ENCODE measurements around the gene EML1.
"Not testable (repeated sequence)": the region's sequence is repeated elsewhere in the genome, so short reads cannot be mapped to it uniquely, and the experiment has no call there.

Gene EML1

DNA sequence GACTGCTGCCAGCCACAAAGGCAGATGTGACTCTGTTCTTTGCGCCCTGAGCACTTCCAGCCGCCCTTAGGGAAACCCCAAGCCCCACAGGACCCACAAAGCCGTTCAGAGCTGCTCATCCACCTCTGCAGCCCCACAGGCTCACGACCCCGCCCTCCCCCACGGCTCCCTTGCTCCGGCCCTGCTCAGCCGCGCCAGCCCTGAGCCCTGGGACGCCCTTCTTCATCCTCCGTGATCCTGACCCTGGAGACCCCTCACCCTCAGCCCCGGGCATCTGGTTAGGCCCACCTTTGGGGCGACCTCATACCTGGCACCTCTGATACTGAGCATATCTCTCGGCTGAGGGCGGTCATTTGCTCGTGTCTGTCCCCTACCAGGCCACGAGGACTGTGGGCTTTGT is 146.2 kb downstream of the EML1 start:
- no peak for DNase-seq
- Histone ChIP-seq H3K9me3 (ENCODE audit: control insufficient read depth, low read length) (no peaks in the 10 kb centered on the region), H3K36me3 (ENCODE audit: control insufficient read depth, insufficient read depth, low read length) (no peaks in the 10 kb centered on the region), H3K4me3 (ENCODE audit: insufficient read depth, low read depth, low read length, poor library complexity, severe bottlenecking) (no peak overlapping the region), H3K27me3 (replicated peaks; ENCODE audit: control insufficient read depth, insufficient read depth, low read length, poor library complexity, severe bottlenecking) (no peaks in the 10 kb centered on the region), H3K27ac (ENCODE audit: insufficient read depth, low read length, poor library complexity, severe bottlenecking) (no peak overlapping the region), H3K4me1 (ENCODE audit: control insufficient read depth, insufficient read depth, low read length, poor library complexity, severe bottlenecking) (no peaks in the 10 kb centered on the region)

DNA sequence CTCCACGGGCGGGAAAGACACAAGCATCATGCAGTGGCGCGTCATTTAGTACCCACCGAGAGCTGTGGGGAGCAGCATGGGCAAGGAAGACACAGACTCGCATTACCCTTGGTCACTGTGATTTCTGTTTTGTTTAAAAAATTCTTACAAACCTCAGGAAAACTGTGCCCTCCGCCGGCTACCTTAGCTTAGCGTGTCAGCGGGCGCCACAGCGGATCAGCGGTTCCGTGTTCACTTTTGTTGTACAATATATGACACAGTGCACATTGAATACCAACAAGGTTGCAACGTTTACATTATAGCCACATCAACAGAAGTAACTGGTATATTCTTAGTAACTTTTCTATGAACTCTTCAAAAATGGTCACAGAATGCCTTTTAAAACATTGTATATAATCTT is 146.9 kb downstream of the EML1 start:
- Histone ChIP-seq H3K4me1 (ENCODE audit: control insufficient read depth, insufficient read depth, low read length, poor library complexity, severe bottlenecking) (no peaks in the 10 kb centered on the region), H3K27ac (ENCODE audit: insufficient read depth, low read length, poor library complexity, severe bottlenecking) (no peak overlapping the region), H3K4me3 (ENCODE audit: insufficient read depth, low read depth, low read length, poor library complexity, severe bottlenecking) (no peak overlapping the region), H3K27me3 (replicated peaks; ENCODE audit: control insufficient read depth, insufficient read depth, low read length, poor library complexity, severe bottlenecking) (no peaks in the 10 kb centered on the region), H3K9me3 (ENCODE audit: control insufficient read depth, low read length) (no peaks in the 10 kb centered on the region), H3K36me3 (ENCODE audit: control insufficient read depth, insufficient read depth, low read length) (no peaks in the 10 kb centered on the region)
- DNase-seq: no peak

DNA sequence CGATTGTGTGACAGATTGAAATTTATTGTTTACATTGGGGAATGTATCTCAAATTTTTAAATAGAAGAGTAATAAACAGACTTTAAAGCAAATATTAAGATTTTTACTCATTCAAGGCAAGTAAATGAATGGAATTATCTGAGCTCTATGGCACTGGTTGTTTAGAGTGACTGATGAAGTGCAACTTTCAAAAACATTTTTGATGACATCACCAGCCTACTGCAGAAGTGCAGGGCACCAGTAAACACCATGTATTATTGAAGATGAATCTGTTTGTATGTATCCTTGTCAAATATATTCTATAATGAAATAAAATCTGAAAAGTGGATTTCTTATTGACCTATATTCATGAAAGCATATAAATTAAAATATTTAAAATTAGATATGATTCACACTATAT is 148.0 kb downstream of the EML1 start:
- Histone ChIP-seq H3K27ac (ENCODE audit: insufficient read depth, low read length, poor library complexity, severe bottlenecking) (no peak overlapping the region), H3K27me3 (replicated peaks; ENCODE audit: control insufficient read depth, insufficient read depth, low read length, poor library complexity, severe bottlenecking) (peaks cover under 1% of the 10 kb centered on the region), H3K4me3 (ENCODE audit: insufficient read depth, low read depth, low read length, poor library complexity, severe bottlenecking) (no peak overlapping the region), H3K4me1 (ENCODE audit: control insufficient read depth, insufficient read depth, low read length, poor library complexity, severe bottlenecking) (peaks cover 2% of the 10 kb centered on the region), H3K36me3 (ENCODE audit: control insufficient read depth, insufficient read depth, low read length) (no peaks in the 10 kb centered on the region), H3K9me3 (ENCODE audit: control insufficient read depth, low read length) (no peaks in the 10 kb centered on the region)
- DNase-seq: no peak

DNA sequence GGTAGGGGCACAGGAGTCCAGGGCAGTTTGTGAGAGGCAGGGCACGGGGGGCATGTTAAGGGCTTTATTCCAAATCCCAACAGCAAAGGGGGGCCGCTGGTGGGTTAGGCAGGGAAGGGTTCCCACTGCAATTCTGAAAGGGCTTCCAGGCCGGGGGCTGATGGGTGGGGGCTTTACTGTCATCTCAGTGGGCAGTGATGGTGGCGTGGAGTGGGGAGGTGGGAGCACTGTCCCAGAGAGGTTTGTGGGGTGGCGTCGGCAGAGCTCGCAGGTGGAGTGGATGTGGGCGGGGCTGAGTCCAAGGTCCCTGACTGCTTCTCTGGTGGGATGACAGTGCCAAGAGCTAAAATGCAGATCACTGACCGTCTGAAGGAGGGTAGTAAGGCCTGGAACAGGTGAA is 150.4 kb downstream of the EML1 start:
- Histone ChIP-seq H3K4me3 (ENCODE audit: insufficient read depth, low read depth, low read length, poor library complexity, severe bottlenecking) (no peak overlapping the region), H3K27me3 (replicated peaks; ENCODE audit: control insufficient read depth, insufficient read depth, low read length, poor library complexity, severe bottlenecking) (peaks cover 6% of the 10 kb centered on the region), H3K27ac (ENCODE audit: insufficient read depth, low read length, poor library complexity, severe bottlenecking) (no peak overlapping the region), H3K4me1 (ENCODE audit: control insufficient read depth, insufficient read depth, low read length, poor library complexity, severe bottlenecking) (peaks cover 13% of the 10 kb centered on the region), H3K36me3 (ENCODE audit: control insufficient read depth, insufficient read depth, low read length) (no peaks in the 10 kb centered on the region), H3K9me3 (ENCODE audit: control insufficient read depth, low read length) (no peaks in the 10 kb centered on the region)
- no peak for DNase-seq

GRCh38 chr14:99944241-99944651 is 151.0 kb downstream of the EML1 start:
- H3K36me3 ChIP-seq (ENCODE audit: control insufficient read depth, insufficient read depth, low read length): no peaks in the 10 kb centered on the region
- no peak overlapping the region for H3K4me3 ChIP-seq (ENCODE audit: insufficient read depth, low read depth, low read length, poor library complexity, severe bottlenecking)
- H3K27me3 ChIP-seq (replicated peaks; ENCODE audit: control insufficient read depth, insufficient read depth, low read length, poor library complexity, severe bottlenecking): peaks cover 6% of the 10 kb centered on the region
- H3K9me3 ChIP-seq (ENCODE audit: control insufficient read depth, low read length): no peaks in the 10 kb centered on the region
- H3K4me1 ChIP-seq (ENCODE audit: control insufficient read depth, insufficient read depth, low read length, poor library complexity, severe bottlenecking): peaks cover 13% of the 10 kb centered on the region
- no peak overlapping the region for H3K27ac ChIP-seq (ENCODE audit: insufficient read depth, low read length, poor library complexity, severe bottlenecking)
- no peak for DNase-seq

DNA sequence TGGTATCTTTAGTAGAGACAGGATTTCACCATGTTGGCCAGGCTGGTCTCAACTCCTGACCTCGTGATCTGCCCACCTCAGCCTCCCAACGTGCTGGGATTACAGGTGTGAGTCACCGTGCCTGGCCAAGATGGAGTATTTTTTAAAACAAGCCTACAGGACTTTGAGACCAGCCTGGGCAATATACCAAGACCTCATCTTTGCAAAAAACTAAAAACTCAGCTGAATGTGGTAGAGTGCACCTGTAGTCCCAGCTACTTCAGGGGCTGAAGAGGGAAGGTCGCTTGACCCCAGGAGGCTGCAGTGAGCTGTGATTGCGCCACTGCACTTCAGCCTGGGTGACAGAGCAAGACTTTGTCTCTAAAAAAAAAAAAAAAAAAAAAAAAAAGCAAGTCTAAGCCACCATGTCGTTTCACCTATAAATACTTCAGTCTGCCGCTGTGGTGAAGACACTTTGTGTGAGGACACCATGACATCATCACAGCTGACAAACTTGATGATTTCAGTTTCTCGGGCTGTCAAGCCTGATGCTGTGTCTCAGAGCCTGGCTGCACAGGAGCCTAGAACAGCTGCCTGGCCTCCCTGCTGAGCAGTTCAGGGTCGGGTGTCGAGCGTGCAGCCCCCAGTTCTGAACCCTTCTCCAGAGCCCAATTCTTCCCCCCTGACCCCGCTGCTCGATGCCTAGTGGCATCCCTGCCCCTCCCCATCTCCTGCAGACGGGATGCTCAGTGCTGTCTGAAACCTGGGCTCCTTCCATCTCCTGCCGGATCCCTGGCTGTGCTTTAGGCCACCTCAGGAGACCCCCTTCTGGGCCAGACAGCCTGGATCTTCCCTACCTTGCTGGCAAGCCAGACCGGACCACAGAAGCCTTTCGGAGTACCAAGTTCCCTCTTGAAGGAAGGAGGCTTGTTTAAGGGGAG is 152.8 kb downstream of the EML1 start:
- DNase-seq: no peak
- Histone ChIP-seq H3K36me3 (ENCODE audit: control insufficient read depth, insufficient read depth, low read length) (no peaks in the 10 kb centered on the region), H3K4me3 (ENCODE audit: insufficient read depth, low read depth, low read length, poor library complexity, severe bottlenecking) (no peak overlapping the region)

GRCh38 chr14:99946652-99947489 is 153.7 kb downstream of the EML1 start:
- Histone ChIP-seq H3K36me3 (ENCODE audit: control insufficient read depth, insufficient read depth, low read length) (no peaks in the 10 kb centered on the region), H3K27me3 (replicated peaks; ENCODE audit: control insufficient read depth, insufficient read depth, low read length, poor library complexity, severe bottlenecking) (peaks cover 9% of the 10 kb centered on the region), H3K4me1 (ENCODE audit: control insufficient read depth, insufficient read depth, low read length, poor library complexity, severe bottlenecking) (peaks cover 13% of the 10 kb centered on the region), H3K27ac (ENCODE audit: insufficient read depth, low read length, poor library complexity, severe bottlenecking) (no peak overlapping the region), H3K9me3 (ENCODE audit: control insufficient read depth, low read length) (no peaks in the 10 kb centered on the region), H3K4me3 (ENCODE audit: insufficient read depth, low read depth, low read length, poor library complexity, severe bottlenecking) (peak overlapping the region; percentile 12)
- DNase-seq: peak in 2 of 3 donors; percentile 19 to 32

More for the DNA sequence above, 152.8 kb downstream of the EML1 start:
- Histone ChIP-seq H3K27ac (ENCODE audit: insufficient read depth, low read length, poor library complexity, severe bottlenecking) (no peak overlapping the region), H3K4me1 (ENCODE audit: control insufficient read depth, insufficient read depth, low read length, poor library complexity, severe bottlenecking) (peaks cover 13% of the 10 kb centered on the region), H3K27me3 (replicated peaks; ENCODE audit: control insufficient read depth, insufficient read depth, low read length, poor library complexity, severe bottlenecking) (peaks cover 9% of the 10 kb centered on the region), H3K9me3 (ENCODE audit: control insufficient read depth, low read length) (no peaks in the 10 kb centered on the region)

GRCh38 chr14:99947695-99948094 is 154.5 kb downstream of the EML1 start:
- no peaks in the 10 kb centered on the region for H3K9me3 ChIP-seq (ENCODE audit: control insufficient read depth, low read length)
- no peak overlapping the region for H3K4me3 ChIP-seq (ENCODE audit: insufficient read depth, low read depth, low read length, poor library complexity, severe bottlenecking)
- H3K27ac ChIP-seq (ENCODE audit: insufficient read depth, low read length, poor library complexity, severe bottlenecking): no peak overlapping the region
- H3K4me1 ChIP-seq (ENCODE audit: control insufficient read depth, insufficient read depth, low read length, poor library complexity, severe bottlenecking): peaks cover 13% of the 10 kb centered on the region
- H3K27me3 ChIP-seq (replicated peaks; ENCODE audit: control insufficient read depth, insufficient read depth, low read length, poor library complexity, severe bottlenecking): peaks cover 9% of the 10 kb centered on the region
- no peaks in the 10 kb centered on the region for H3K36me3 ChIP-seq (ENCODE audit: control insufficient read depth, insufficient read depth, low read length)
- no peak for DNase-seq

GRCh38 chr14:99949011-99949732 is 156.0 kb downstream of the EML1 start:
- H3K4me1 ChIP-seq (ENCODE audit: control insufficient read depth, insufficient read depth, low read length, poor library complexity, severe bottlenecking): peaks cover 13% of the 10 kb centered on the region
- not testable (repeated sequence) for H3K27ac ChIP-seq (ENCODE audit: insufficient read depth, low read length, poor library complexity, severe bottlenecking); DNase-seq; H3K4me3 ChIP-seq (ENCODE audit: insufficient read depth, low read depth, low read length, poor library complexity, severe bottlenecking); H3K27me3 ChIP-seq (replicated peaks; ENCODE audit: control insufficient read depth, insufficient read depth, low read length, poor library complexity, severe bottlenecking); H3K36me3 ChIP-seq (ENCODE audit: control insufficient read depth, insufficient read depth, low read length); H3K9me3 ChIP-seq (ENCODE audit: control insufficient read depth, low read length)
